AG09309 (cell line): ENCODE data around the gene OOSP1.

ENCODE experiments used
- DNase-seq: peaks from one replicate; pipeline ENCODE4 v3.0.0-alpha.2; 2010; ENCODE audit warnings: low read depth
- H3K4me3 ChIP-seq: 2 replicates; pipeline ENCODE4 v1.5.1; 2011; ENCODE audit warnings: mild to moderate bottlenecking, low read depth, low read length, moderate library complexity; ENCODE audit not compliant: control insufficient read depth
- CTCF ChIP-seq: IDR thresholded peaks from 2 replicates; pipeline ENCODE4 v1.5.1; 2011; ENCODE audit warnings: mild to moderate bottlenecking, low read depth, low read length, inconsistent platforms; ENCODE audit not compliant: insufficient read depth, control insufficient read depth; ENCODE audit errors: missing control alignments

OOSP1 gene

GRCh38 chr11:59990421-59990820 lies 52.2 kb downstream of the OOSP1 start:
- no peak overlapping the region for H3K4me3 ChIP-seq
- no peak for DNase-seq
- TF ChIP-seq CTCF: no peak

GRCh38 chr11:59992425-59992824 lies 54.2 kb downstream of the OOSP1 start:
- TF ChIP-seq CTCF: no peak
- H3K4me3 ChIP-seq: no peak overlapping the region
- DNase-seq: no peak

- DNase-seq: no peak
- TF ChIP-seq CTCF: no peak
- no peak overlapping the region for H3K4me3 ChIP-seq
Observed at GRCh38 chr11:59997800-59998199, 59.6 kb downstream of the OOSP1 start.

- no peak for DNase-seq
- TF ChIP-seq CTCF: no peak
- no peak overlapping the region for H3K4me3 ChIP-seq
Observed at GRCh38 chr11:59999691-60000090, 61.5 kb downstream of the OOSP1 start.

GRCh38 chr11:60003729-60004128 lies 65.5 kb downstream of the OOSP1 start:
- no peak for TF ChIP-seq CTCF
- DNase-seq: no peak
- no peak overlapping the region for H3K4me3 ChIP-seq

- TF ChIP-seq CTCF: no peak
- H3K4me3 ChIP-seq: no peak overlapping the region
- no peak for DNase-seq
Observed at GRCh38 chr11:60005360-60005759, 67.1 kb downstream of the OOSP1 start.
